Hepatocyte (in vitro differentiated cells): Measurements from ENCODE around the gene TIMMDC1. TPM values are rescaled to one million over a fixed set of nuclear protein-coding genes. Genes with fewer than 3 reads are reported as not detected.

ENCODE experiments used
- DNase-seq: peaks from one replicate; pipeline ENCODE4 v3.0.0-alpha.2; 2016; ENCODE audit warnings: low spot score
- H2AFZ ChIP-seq: fragments of 200-600 bp; sonication (generic); 2 replicates; pipeline ENCODE4 v1.6.0; 2016; ENCODE audit warnings: antibody characterized with exemption, mild to moderate bottlenecking
- H3K27ac ChIP-seq: fragments of 200-600 bp; sonication (generic); 2 replicates; pipeline ENCODE4 v1.5.1; 2016; ENCODE audit warnings: mild to moderate bottlenecking
- H3K27me3 ChIP-seq: fragments of 200-600 bp; sonication (generic); 2 replicates; pipeline ENCODE4 v1.6.1; 2016
- H3K36me3 ChIP-seq: fragments of 200-600 bp; sonication (generic); replicated peaks from 2 replicates; pipeline ENCODE4 v1.5.1; 2016; ENCODE audit warnings: low read depth; ENCODE audit not compliant: insufficient read depth
- H3K4me1 ChIP-seq: fragments of 200-600 bp; sonication (generic); 2 replicates; pipeline ENCODE4 v1.5.1; 2016; ENCODE audit warnings: mild to moderate bottlenecking, moderate library complexity; ENCODE audit not compliant: insufficient read depth
- H3K4me2 ChIP-seq: fragments of 200-600 bp; sonication (generic); 2 replicates; pipeline ENCODE4 v1.6.0; 2016
- H3K4me3 ChIP-seq: fragments of 200-600 bp; sonication (generic); 2 replicates; pipeline ENCODE4 v1.5.1; 2016; ENCODE audit warnings: mild to moderate bottlenecking
- H3K79me2 ChIP-seq: fragments of 200-600 bp; sonication (generic); 2 replicates; pipeline ENCODE4 v1.6.0; 2017; ENCODE audit warnings: mild to moderate bottlenecking
- H3K9me2 ChIP-seq: fragments of 200-600 bp; sonication (generic); replicated peaks from 2 replicates; pipeline ENCODE4 v1.6.0; 2017; ENCODE audit warnings: mild to moderate bottlenecking; ENCODE audit not compliant: insufficient read depth
- H3K9me3 ChIP-seq: fragments of 200-600 bp; sonication (generic); 2 replicates; pipeline ENCODE4 v1.5.1; 2016; ENCODE audit warnings: low read depth, mild to moderate bottlenecking
- H4K20me1 ChIP-seq: fragments of 200-600 bp; sonication (generic); 2 replicates; pipeline ENCODE4 v1.6.0; 2016; ENCODE audit warnings: mild to moderate bottlenecking; ENCODE audit not compliant: insufficient read depth, poor library complexity, severe bottlenecking
- CTCF ChIP-seq: fragments of 200-600 bp; sonication (generic); IDR thresholded peaks from 2 replicates; pipeline ENCODE4 v1.5.1; 2016; ENCODE audit warnings: antibody characterized with exemption, mild to moderate bottlenecking; ENCODE audit not compliant: poor library complexity
- EZH2 ChIP-seq: fragments of 200-600 bp; sonication (generic); IDR thresholded peaks from 2 replicates; pipeline ENCODE4 v1.6.1; 2016; ENCODE audit warnings: antibody characterized with exemption, mild to moderate bottlenecking, borderline replicate concordance
- EZH2phosphoT487 ChIP-seq: fragments of 200-600 bp; sonication (generic); IDR thresholded peaks from one replicate; pipeline ENCODE4 v1.6.1; 2018; ENCODE audit warnings: antibody characterized with exemption, mild to moderate bottlenecking, low read depth, moderate library complexity; ENCODE audit not compliant: unreplicated experiment, severe bottlenecking
- WGBS: methylation state at CpG from one replicate; pipeline ENCODE4 v1.1.6; 2016; ENCODE audit warnings: low lambda C conversion rate; ENCODE audit errors: missing lambda C conversion rate; 5-methylcytosine and 5-hydroxymethylcytosine counted together
- polyA plus RNA-seq: library from polyadenylated mRNA; unstranded; fragments of >200 nt; fragmentation: Nextera tagmentation; extraction: Ambion mirVana; gene quantifications from 2 replicates; pipeline ENCODE4 v1.2.1, GENCODE V29; 2016
- total RNA-seq: library from RNA; depleted of rRNA; stranded (reverse); fragments of >200 nt; gene quantifications from 2 replicates; pipeline ENCODE4 v1.2.3, GENCODE V29; 2014

Gene TIMMDC1
- total and polyA plus RNA-seq, 2 experiments from 2014 or later = 47.8 to 140 TPM

GRCh38 chr3:119492810-119493209 lies 5.5 kb upstream of the TIMMDC1 start:
- Histone ChIP-seq H3K27ac (no peak overlapping the region), H3K9me3 (no peaks in the 10 kb centered on the region), H4K20me1 (no peaks in the 10 kb centered on the region), H3K9me2 (no peaks in the 10 kb centered on the region), H3K4me2 (no peak overlapping the region), H3K27me3 (no peaks in the 10 kb centered on the region), H2AFZ (no peak overlapping the region), H3K4me1 (peaks cover 7% of the 10 kb centered on the region), H3K79me2 (no peaks in the 10 kb centered on the region), H3K36me3 (no peaks in the 10 kb centered on the region), H3K4me3 (no peak overlapping the region)
- DNase-seq = no peak
- TF ChIP-seq EZH2 (no peak), CTCF (no peak), EZH2phosphoT487 (no peak)
- WGBS = 90% methylated on average over 3 of the region's 3 CpGs

- H3K27me3 ChIP-seq = no peaks in the 10 kb centered on the region
- TF ChIP-seq EZH2phosphoT487 (no peak), EZH2 (no peak), CTCF (no peak)
- H3K4me2 ChIP-seq = no peak overlapping the region
- H4K20me1 ChIP-seq = no peaks in the 10 kb centered on the region
- peaks cover 13% of the 10 kb centered on the region for H3K4me1 ChIP-seq
- no peak overlapping the region for H2AFZ ChIP-seq
- no peak for DNase-seq
- no peaks in the 10 kb centered on the region for H3K9me3 ChIP-seq
- H3K79me2 ChIP-seq = peaks cover 9% of the 10 kb centered on the region
- 77% methylated on average over 2 of the region's 2 CpGs for WGBS
- no peak overlapping the region for H3K27ac ChIP-seq
- no peaks in the 10 kb centered on the region for H3K9me2 ChIP-seq
- H3K4me3 ChIP-seq = no peak overlapping the region
- no peaks in the 10 kb centered on the region for H3K36me3 ChIP-seq
These were observed 3.8 kb upstream of the TIMMDC1 start for GRCh38 chr3:119494597-119494996.

- Histone ChIP-seq H3K4me1 (peaks cover 24% of the 10 kb centered on the region), H4K20me1 (no peaks in the 10 kb centered on the region), H3K79me2 (peaks cover 33% of the 10 kb centered on the region), H3K9me2 (no peaks in the 10 kb centered on the region), H3K4me3 (peak overlapping the region; percentile 12), H3K27ac (peak overlapping the region; percentile 86), H3K4me2 (peak overlapping the region; percentile 90), H3K27me3 (no peaks in the 10 kb centered on the region), H2AFZ (peak overlapping the region; percentile 83), H3K36me3 (no peaks in the 10 kb centered on the region), H3K9me3 (no peaks in the 10 kb centered on the region)
- 4% methylated on average over 8 of the region's 8 CpGs for WGBS
- peak; percentile 50 for DNase-seq
- TF ChIP-seq CTCF (no peak), EZH2phosphoT487 (no peak), EZH2 (no peak)
These were observed 544 bp upstream of the TIMMDC1 start for GRCh38 chr3:119497820-119498185.

- Histone ChIP-seq H3K27ac (no peak overlapping the region), H3K4me2 (peak overlapping the region; percentile 84), H3K36me3 (no peaks in the 10 kb centered on the region), H2AFZ (no peak overlapping the region), H3K79me2 (peaks cover 39% of the 10 kb centered on the region), H3K4me3 (no peak overlapping the region), H3K9me3 (no peaks in the 10 kb centered on the region), H3K27me3 (no peaks in the 10 kb centered on the region), H4K20me1 (no peaks in the 10 kb centered on the region), H3K4me1 (peaks cover 24% of the 10 kb centered on the region), H3K9me2 (no peaks in the 10 kb centered on the region)
- no peak for DNase-seq
- TF ChIP-seq CTCF (no peak), EZH2 (no peak), EZH2phosphoT487 (no peak)
- 83% methylated on average over 4 of the region's 4 CpGs for WGBS
These were observed 1.9 kb downstream of the TIMMDC1 start for GRCh38 chr3:119500265-119500664.
